ENCODE results near the gene AUH. TPM values are rescaled to one million over a fixed set of nuclear protein-coding genes. Genes with fewer than 3 reads are reported as not detected.

Gene AUH
- total and polyA plus RNA-seq, 2 donors (not counting 1 experiment from before 2014, with no cell fraction given) = 5.2 to 29.1 TPM

DNA sequence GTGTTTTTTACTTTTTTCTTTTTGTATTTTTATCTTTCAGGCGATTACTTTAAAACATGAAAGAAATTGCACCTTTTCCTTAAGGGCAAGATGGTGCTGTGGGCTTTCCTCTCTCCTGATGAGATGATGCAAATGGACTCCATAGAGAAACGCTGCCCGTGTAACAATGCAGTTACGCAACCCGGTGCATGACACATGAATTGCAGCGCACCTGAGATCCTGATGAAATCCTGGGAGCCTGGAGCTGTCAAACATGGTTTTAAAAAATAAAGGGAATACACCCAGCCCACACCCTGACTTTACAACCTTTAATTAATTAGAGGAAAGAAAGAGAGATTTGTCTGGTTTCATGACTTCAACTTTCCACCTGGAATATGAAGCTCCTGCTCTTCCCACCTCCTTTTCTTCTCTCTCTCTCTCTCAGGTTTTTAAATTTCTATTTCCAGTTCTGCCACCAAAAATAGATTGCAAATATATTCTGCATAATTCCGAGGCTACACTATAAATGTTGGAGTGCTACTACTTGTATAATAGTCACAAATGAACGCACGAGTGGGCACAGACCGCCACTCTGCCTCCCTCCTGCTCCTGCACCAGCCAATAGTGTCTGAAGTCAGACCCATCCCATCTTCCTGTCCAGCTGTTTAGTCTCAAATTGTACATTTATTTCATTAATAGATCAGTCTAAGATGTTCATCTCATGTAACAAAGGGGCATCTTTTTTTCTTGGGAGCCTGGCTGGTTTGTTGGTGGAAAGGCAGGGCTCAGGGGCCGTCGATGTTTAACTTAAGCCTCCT, 179.1 kb downstream of the AUH start:
- Histone ChIP-seq H3K4me3 (ENCODE audit: control extremely low read depth in 1 of 5, extremely low read depth in 1 of 5, insufficient read depth in 1 of 5, low read depth in 2 of 5, low read length in 4 of 5) (no peak overlapping the region), H3K9me3 (ENCODE audit: control extremely low read depth in 1 of 3, control insufficient read depth in 2 of 3, insufficient read depth in 1 of 3, low read length in 2 of 3) (no peaks in the 10 kb centered on the region), H3K36me3 (replicated peaks in 1 of 2; ENCODE audit: control extremely low read depth in 1 of 2, control insufficient read depth in 1 of 2, extremely low read depth in 1 of 2, insufficient read depth in 2 of 2, low read length in 1 of 2) (no peaks in the 10 kb centered on the region), H3K79me2 (ENCODE audit: control insufficient read depth, insufficient read depth, low read length) (no peaks in the 10 kb centered on the region), H3K9ac (ENCODE audit: low read length) (no peak overlapping the region), H3K27ac (ENCODE audit: low read length in 2 of 2) (no peak overlapping the region), H2AFZ (ENCODE audit: insufficient read depth, low read depth, low read length, poor library complexity, severe bottlenecking) (no peak overlapping the region), H3K4me2 (replicated peaks; ENCODE audit: low read depth, low read length, poor library complexity, severe bottlenecking) (no peak overlapping the region), H3K27me3 (replicated peaks in 1 of 4; ENCODE audit: control extremely low read depth in 1 of 4, control insufficient read depth in 3 of 4, insufficient read depth in 4 of 4, low read length in 3 of 4) (no peaks in the 10 kb centered on the region), H4K20me1 (ENCODE audit: control insufficient read depth, insufficient read depth, low read length, poor library complexity, severe bottlenecking) (no peaks in the 10 kb centered on the region), H3K4me1 (ENCODE audit: control insufficient read depth in 2 of 2, insufficient read depth in 2 of 2, low read length in 2 of 2) (peaks cover 12 to 16% of the 10 kb centered on the region in 2 donors)
- Mint-ChIP-seq H3K4me1 (peaks cover 11% of the 10 kb centered on the region), H3K27me3 (no peaks in the 10 kb centered on the region), H3K27ac (no peak overlapping the region), H3K4me3 (no peak overlapping the region), H3K9me3 (ENCODE audit: insufficient read depth) (no peaks in the 10 kb centered on the region)
- TF ChIP-seq, protein P1, sequence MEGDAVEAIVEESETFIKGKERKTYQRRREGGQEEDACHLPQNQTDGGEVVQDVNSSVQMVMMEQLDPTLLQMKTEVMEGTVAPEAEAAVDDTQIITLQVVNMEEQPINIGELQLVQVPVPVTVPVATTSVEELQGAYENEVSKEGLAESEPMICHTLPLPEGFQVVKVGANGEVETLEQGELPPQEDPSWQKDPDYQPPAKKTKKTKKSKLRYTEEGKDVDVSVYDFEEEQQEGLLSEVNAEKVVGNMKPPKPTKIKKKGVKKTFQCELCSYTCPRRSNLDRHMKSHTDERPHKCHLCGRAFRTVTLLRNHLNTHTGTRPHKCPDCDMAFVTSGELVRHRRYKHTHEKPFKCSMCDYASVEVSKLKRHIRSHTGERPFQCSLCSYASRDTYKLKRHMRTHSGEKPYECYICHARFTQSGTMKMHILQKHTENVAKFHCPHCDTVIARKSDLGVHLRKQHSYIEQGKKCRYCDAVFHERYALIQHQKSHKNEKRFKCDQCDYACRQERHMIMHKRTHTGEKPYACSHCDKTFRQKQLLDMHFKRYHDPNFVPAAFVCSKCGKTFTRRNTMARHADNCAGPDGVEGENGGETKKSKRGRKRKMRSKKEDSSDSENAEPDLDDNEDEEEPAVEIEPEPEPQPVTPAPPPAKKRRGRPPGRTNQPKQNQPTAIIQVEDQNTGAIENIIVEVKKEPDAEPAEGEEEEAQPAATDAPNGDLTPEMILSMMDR (IDR thresholded peaks at IDR 0.05) = no peak
- TF ChIP-seq EZH2 (IDR thresholded peaks at IDR 0.05; ENCODE audit: borderline replicate concordance, insufficient read depth, low read depth, low read length, poor library complexity, severe bottlenecking) = no peak
- ATAC-seq (ENCODE audit: low read depth) (no peak), DNase-seq (no peak)
- ChIA-PET POLR2A (no interaction called here), CTCF (no interaction called here)
- intact Hi-C loops (cut with micrococcal nuclease) = no loop called here
- WGBS (ENCODE audit: insufficient coverage) = 10% methylated on average over 2 of the region's 12 CpGs

DNA sequence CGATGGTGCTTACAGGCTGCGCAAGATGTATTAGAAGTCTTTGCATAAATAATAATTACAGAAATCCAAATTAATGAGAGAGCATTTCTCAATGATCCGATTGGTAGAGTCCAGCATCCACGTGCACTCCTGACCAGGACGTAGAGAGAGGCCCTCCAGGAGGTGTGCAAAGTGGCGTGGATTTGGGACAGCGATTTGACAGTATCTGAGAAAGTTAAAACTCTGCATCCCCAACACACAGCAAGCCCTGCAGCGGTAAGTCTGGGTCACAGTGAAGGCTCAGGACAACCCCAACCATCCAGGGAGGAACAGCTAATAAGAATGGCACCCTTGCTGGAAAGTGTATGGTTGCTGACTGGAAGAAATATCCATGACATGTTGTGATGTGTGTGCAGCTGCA, 180.2 kb downstream of the AUH start:
- H3K79me2 ChIP-seq (ENCODE audit: control insufficient read depth, insufficient read depth, low read length) = no peaks in the 10 kb centered on the region
- H3K27ac Mint-ChIP-seq = no peak overlapping the region
- no peaks in the 10 kb centered on the region for H3K27me3 Mint-ChIP-seq
- TF ChIP-seq EZH2 (IDR thresholded peaks at IDR 0.05; ENCODE audit: borderline replicate concordance, insufficient read depth, low read depth, low read length, poor library complexity, severe bottlenecking) = no peak
- TF ChIP-seq, protein P1 (IDR thresholded peaks at IDR 0.05) = no peak
- no peak overlapping the region for H3K4me3 Mint-ChIP-seq
- peaks cover 20 to 24% of the 10 kb centered on the region in 2 donors for H3K4me1 ChIP-seq (ENCODE audit: control insufficient read depth in 2 of 2, insufficient read depth in 2 of 2, low read length in 2 of 2)
- no peaks in the 10 kb centered on the region for H3K9me3 ChIP-seq (ENCODE audit: control extremely low read depth in 1 of 3, control insufficient read depth in 2 of 3, insufficient read depth in 1 of 3, low read length in 2 of 3)
- H3K4me3 ChIP-seq (ENCODE audit: control extremely low read depth in 1 of 5, extremely low read depth in 1 of 5, insufficient read depth in 1 of 5, low read depth in 2 of 5, low read length in 4 of 5) = no peak overlapping the region
- H4K20me1 ChIP-seq (ENCODE audit: control insufficient read depth, insufficient read depth, low read length, poor library complexity, severe bottlenecking) = no peaks in the 10 kb centered on the region
- no peaks in the 10 kb centered on the region for H3K9me3 Mint-ChIP-seq (ENCODE audit: insufficient read depth)
- ATAC-seq (ENCODE audit: low read depth) = no peak
- WGBS (ENCODE audit: insufficient coverage) = 95% methylated on average over 2 of the region's 8 CpGs
- H3K4me2 ChIP-seq (replicated peaks; ENCODE audit: low read depth, low read length, poor library complexity, severe bottlenecking) = no peak overlapping the region
- intact Hi-C loops (cut with micrococcal nuclease) = no loop called here
- no peaks in the 10 kb centered on the region for H3K36me3 ChIP-seq (replicated peaks in 1 of 2; ENCODE audit: control extremely low read depth in 1 of 2, control insufficient read depth in 1 of 2, extremely low read depth in 1 of 2, insufficient read depth in 2 of 2, low read length in 1 of 2)
- no peaks in the 10 kb centered on the region for H3K27me3 ChIP-seq (replicated peaks in 1 of 4; ENCODE audit: control extremely low read depth in 1 of 4, control insufficient read depth in 3 of 4, insufficient read depth in 4 of 4, low read length in 3 of 4)
- H3K4me1 Mint-ChIP-seq = peaks cover 19% of the 10 kb centered on the region
- DNase-seq = no peak
- H3K27ac ChIP-seq (ENCODE audit: low read length in 2 of 2) = no peak overlapping the region
- CTCF ChIA-PET = no interaction called here
- no peak overlapping the region for H2AFZ ChIP-seq (ENCODE audit: insufficient read depth, low read depth, low read length, poor library complexity, severe bottlenecking)
- POLR2A ChIA-PET = no interaction called here
- no peak overlapping the region for H3K9ac ChIP-seq (ENCODE audit: low read length)

Measured in B cell (primary cell).